H1 (cell line): ENCODE measurements around the gene CACNA1G. TPM values are rescaled to one million over a fixed set of nuclear protein-coding genes. Genes with fewer than 3 reads are reported as not detected.

Experiments
- CTCF ChIA-PET: fragments of 300-600 bp; sonication (Branson Sonifier 250); formaldehyde crosslinking; loops from one replicate; lab custom pipeline; 2021; ENCODE audit not compliant: partially characterized antibody; lab: Charles Lee
- POLR2A ChIA-PET: fragments of 300-600 bp; sonication (Branson Sonifier 250); formaldehyde crosslinking; loops from one replicate; lab custom pipeline; 2021; ENCODE audit warnings: inconsistent platforms; ENCODE audit not compliant: partially characterized antibody; lab: Charles Lee
- DNase-seq, 2 experiments: peaks; one replicate each; pipeline versions ENCODE4 v3.0.0 to v3.0.0-alpha.2; 2010 to 2022; ENCODE audit warnings: low spot score in 2 of 2, low read depth in 1 of 2, mixed read lengths in 1 of 2
- FAIRE-seq: peaks from 2 replicates; lab custom pipeline; 2011; peaks lifted over from hg19 to GRCh38; lab: Jason Lieb, UNC
- H2AFZ ChIP-seq: 2 replicates; pipeline ENCODE4 v1.8.1; 2012; ENCODE audit warnings: low read length, inconsistent platforms
- H2AK5ac ChIP-seq: 2 replicates; pipeline ENCODE4 v1.6.1; 2013; ENCODE audit warnings: low read depth, low read length
- H2BK120ac ChIP-seq: replicated peaks from 2 replicates; pipeline ENCODE3; 2013; ENCODE audit warnings: low read depth, low read length, inconsistent platforms
- H2BK12ac ChIP-seq: 2 replicates; pipeline ENCODE4 v1.6.1; 2013; ENCODE audit warnings: low read depth, low read length
- H2BK15ac ChIP-seq: 2 replicates; pipeline ENCODE4 v1.6.1; 2013; ENCODE audit warnings: low read length
- H2BK20ac ChIP-seq: 2 replicates; pipeline ENCODE4 v1.6.1; 2013; ENCODE audit warnings: low read length
- H2BK5ac ChIP-seq: 2 replicates; pipeline ENCODE4 v1.6.1; 2013; ENCODE audit warnings: low read depth, low read length
- H3K14ac ChIP-seq: 2 replicates; pipeline ENCODE4 v1.6.1; 2013; ENCODE audit warnings: inconsistent platforms; ENCODE audit not compliant: insufficient read length
- H3K18ac ChIP-seq: 2 replicates; pipeline ENCODE4 v1.6.1; 2013; ENCODE audit warnings: low read length; ENCODE audit errors: extremely low read depth
- H3K23ac ChIP-seq: 2 replicates; pipeline ENCODE4 v1.6.1; 2013; ENCODE audit warnings: inconsistent platforms; ENCODE audit not compliant: insufficient read length
- H3K23me2 ChIP-seq: 2 replicates; pipeline ENCODE4 v1.6.1; 2013; ENCODE audit warnings: low read depth, low read length
- H3K27ac ChIP-seq: 2 replicates; pipeline ENCODE4 v1.6.1; 2011; ENCODE audit warnings: low read depth, low read length, inconsistent platforms
- H3K27me3 ChIP-seq, 4 experiments: replicated peaks in 1 of 4; 1 replicate in 1 of 4; 2 replicates in 3 of 4; pipeline versions ENCODE4 v1.6.1 to v1.8.1; 2011 to 2013; ENCODE audit warnings: low read length in 3 of 4, mild to moderate bottlenecking in 3 of 4, inconsistent platforms in 2 of 4, mixed read lengths in 2 of 4, moderate library complexity in 1 of 4; ENCODE audit not compliant: control insufficient read depth in 3 of 4, insufficient read depth in 3 of 4; ENCODE audit errors: extremely low read depth in 1 of 4
- H3K36me3 ChIP-seq, 4 experiments: 2 replicates each; pipeline versions ENCODE4 v1.6.1 to v1.8.1; 2011 to 2013; ENCODE audit warnings: mild to moderate bottlenecking in 4 of 4, low read length in 3 of 4, moderate library complexity in 2 of 4, control low read depth in 1 of 4, inconsistent platforms in 1 of 4; ENCODE audit not compliant: insufficient read depth in 4 of 4, control insufficient read depth in 2 of 4
- H3K4ac ChIP-seq: replicated peaks from 2 replicates; pipeline ENCODE3; 2013; ENCODE audit warnings: low read length, low read depth, mixed read lengths, inconsistent platforms; ENCODE audit not compliant: insufficient read length
- H3K4me1 ChIP-seq, 4 experiments: replicated peaks in 1 of 4; 1 replicate in 1 of 4; 2 replicates in 3 of 4; pipeline versions ENCODE4 v1.6.1 to v1.8.1; 2011 to 2013; ENCODE audit warnings: low read length in 3 of 4, inconsistent platforms in 2 of 4, mixed read lengths in 1 of 4; ENCODE audit not compliant: insufficient read depth in 4 of 4, control insufficient read depth in 3 of 4
- H3K4me2 ChIP-seq, 2 experiments: 2 replicates each; pipeline versions ENCODE4 v1.6.1 to v1.8.1; 2011 to 2013; ENCODE audit warnings: low read depth in 2 of 2, low read length in 2 of 2, control low read depth in 1 of 2, inconsistent platforms in 1 of 2, mild to moderate bottlenecking in 1 of 2; ENCODE audit not compliant: insufficient read depth in 1 of 2
- H3K4me3 ChIP-seq, 4 experiments: fragments of 200-600, 300-600 bp in 1 of 4; sonication (generic), shearing (Covaris generic), sonication (Bioruptor Twin) in 1 of 4; 2 replicates each; pipeline versions ENCODE4 v1.5.1 to v1.8.1; 2011 to 2016; ENCODE audit warnings: low read length in 4 of 4, low read depth in 3 of 4, control low read depth in 2 of 4, inconsistent platforms in 2 of 4, mild to moderate bottlenecking in 2 of 4, mixed read lengths in 1 of 4, moderate library complexity in 1 of 4; ENCODE audit not compliant: insufficient read depth in 2 of 4; ENCODE audit errors: extremely low read depth in 1 of 4
- H3K56ac ChIP-seq: replicated peaks from 2 replicates; pipeline ENCODE3; 2013; ENCODE audit warnings: low read depth, mild to moderate bottlenecking, mixed read lengths, low read length, inconsistent platforms; ENCODE audit not compliant: insufficient read length
- H3K79me1 ChIP-seq: 2 replicates; pipeline ENCODE4 v1.6.1; 2013; ENCODE audit warnings: low read depth, low read length, control low read depth
- H3K79me2 ChIP-seq, 2 experiments: 2 replicates each; pipeline versions ENCODE4 v1.6.1 to v1.8.1; 2012 to 2013; ENCODE audit warnings: low read length in 2 of 2, mild to moderate bottlenecking in 2 of 2, inconsistent platforms in 1 of 2; ENCODE audit not compliant: insufficient read depth in 2 of 2, control insufficient read depth in 1 of 2
- H3K9ac ChIP-seq, 4 experiments: replicated peaks in 1 of 4; 1 replicate in 1 of 4; 2 replicates in 3 of 4; pipeline versions ENCODE4 v1.6.1 to v1.8.1; 2011 to 2013; ENCODE audit warnings: low read depth in 3 of 4, low read length in 3 of 4, control low read depth in 2 of 4, mild to moderate bottlenecking in 2 of 4, moderate library complexity in 2 of 4, inconsistent platforms in 1 of 4; ENCODE audit errors: extremely low read depth in 1 of 4
- H3K9me3 ChIP-seq, 2 experiments: 2 replicates each; pipeline versions ENCODE4 v1.6.1 to v1.8.1; 2012 to 2013; ENCODE audit warnings: mild to moderate bottlenecking in 2 of 2, moderate library complexity in 2 of 2, control low read depth in 1 of 2, inconsistent platforms in 1 of 2, low read depth in 1 of 2, low read length in 1 of 2, mixed read lengths in 1 of 2; ENCODE audit not compliant: insufficient read depth in 2 of 2
- H4K20me1 ChIP-seq, 2 experiments: replicated peaks in 1 of 2; 2 replicates each; pipeline versions ENCODE3 to v1.8.1; 2011 to 2013; ENCODE audit warnings: inconsistent platforms in 2 of 2, low read length in 2 of 2, mild to moderate bottlenecking in 1 of 2; ENCODE audit not compliant: insufficient read depth in 2 of 2, control insufficient read depth in 1 of 2
- H4K5ac ChIP-seq: 2 replicates; pipeline ENCODE4 v1.6.1; 2013; ENCODE audit warnings: low read length, low read depth, mixed read lengths, inconsistent platforms; ENCODE audit not compliant: insufficient read length
- H4K8ac ChIP-seq: 2 replicates; pipeline ENCODE4 v1.8.0; 2013; ENCODE audit warnings: mild to moderate bottlenecking, moderate library complexity, low read length, inconsistent platforms; ENCODE audit not compliant: insufficient read depth; ENCODE audit errors: extremely low read depth
- H4K91ac ChIP-seq: replicated peaks from 2 replicates; pipeline ENCODE3; 2013; ENCODE audit warnings: low read length, mixed read lengths, inconsistent platforms; ENCODE audit not compliant: insufficient read length
- CBX8 ChIP-seq: fragments of 300-800, 300-1000 bp; sonication (generic); IDR thresholded peaks from 2 replicates; pipeline ENCODE4 v1.7.1; 2016; ENCODE audit warnings: low read depth, low read length, borderline replicate concordance
- CTBP2 ChIP-seq: IDR thresholded peaks from 2 replicates; pipeline ENCODE4 v1.7.0; 2011; ENCODE audit warnings: borderline replicate concordance, mild to moderate bottlenecking, moderate library complexity, mixed read lengths, low read length; ENCODE audit not compliant: insufficient read depth, insufficient read length
- E2F6 ChIP-seq: IDR thresholded peaks from 2 replicates; pipeline ENCODE4 v1.6.1; 2012; ENCODE audit warnings: inconsistent platforms
- EGR1 ChIP-seq: IDR thresholded peaks from 2 replicates; pipeline ENCODE4 v1.6.1; 2011; ENCODE audit warnings: low read depth, low read length, borderline replicate concordance
- FOSL1 ChIP-seq: IDR thresholded peaks from 2 replicates; pipeline ENCODE4 v1.6.1; 2011; ENCODE audit warnings: mild to moderate bottlenecking, low read depth, low read length, moderate library complexity; ENCODE audit not compliant: insufficient read depth
- GABPA ChIP-seq: IDR thresholded peaks from 2 replicates; pipeline ENCODE4 v1.6.1; 2011; ENCODE audit warnings: mild to moderate bottlenecking, low read length, moderate library complexity, borderline replicate concordance; ENCODE audit not compliant: insufficient read depth
- KDM4A ChIP-seq: IDR thresholded peaks from one replicate; pipeline ENCODE4 v1.7.1; 2012; ENCODE audit warnings: low read depth, mild to moderate bottlenecking, moderate library complexity, low read length, inconsistent platforms; ENCODE audit not compliant: severe bottlenecking
- MAX ChIP-seq: IDR thresholded peaks from 2 replicates; pipeline ENCODE4 v1.6.1; 2012; ENCODE audit warnings: inconsistent platforms
- POLR2A ChIP-seq, 2 experiments: IDR thresholded peaks; 1 replicate in 1 of 2; 2 replicates in 1 of 2; pipeline ENCODE4 v1.6.1; 2011; ENCODE audit warnings: low read depth in 2 of 2, low read length in 2 of 2, mild to moderate bottlenecking in 2 of 2; ENCODE audit errors: control extremely low read depth in 1 of 2
- SAP30 ChIP-seq: fragments of 300-600 bp; sonication (generic); IDR thresholded peaks from 2 replicates; pipeline ENCODE4 v1.7.1; 2012; ENCODE audit warnings: low read length, moderate library complexity, mild to moderate bottlenecking, inconsistent platforms; ENCODE audit not compliant: insufficient read depth, insufficient replicate concordance
- SP1 ChIP-seq: IDR thresholded peaks from 2 replicates; pipeline ENCODE4 v1.6.1; 2011; ENCODE audit warnings: low read depth, low read length
- SUZ12 ChIP-seq: fragments of 200-600 bp; sonication (generic); IDR thresholded peaks from 2 replicates; pipeline ENCODE4 v1.6.1; 2012; ENCODE audit warnings: mild to moderate bottlenecking, inconsistent platforms, low read length, moderate library complexity, mixed read lengths
- WGBS, 2 experiments: shearing (Covaris generic) in 1 of 2; methylation state at CpG; one replicate each; pipeline versions ENCODE4 v1.1.6 to v1.1.7; 2013 to 2015; ENCODE audit warnings: low lambda C conversion rate in 2 of 2, mixed read lengths in 2 of 2, inconsistent platforms in 1 of 2, low coverage in 1 of 2, missing lambda C conversion rate in 1 of 2; ENCODE audit not compliant: insufficient replicate concordance in 2 of 2, insufficient coverage in 1 of 2, insufficient read length in 1 of 2; ENCODE audit errors: extremely low coverage in 1 of 2, missing lambda C conversion rate in 1 of 2; 5-methylcytosine and 5-hydroxymethylcytosine counted together
- polyA plus RNA-seq, 7 experiments: library from polyadenylated mRNA; depleted of rRNA in 3 of 7; stranded (reverse) in 5 of 7; unstranded in 2 of 7; fragments of >200 nt in 5 of 7; fragments of 200-250 nt in 2 of 7; gene quantifications; 1 replicate in 5 of 7; 2 replicates in 1 of 7; 4 replicates in 1 of 7; pipeline versions ENCODE4 v1.2.1 to v1.2.3, GENCODE V29; 2011 to 2013; ENCODE audit warnings: missing spikeins in 2 of 7, mixed read lengths in 2 of 7
- total RNA-seq: library from RNA; stranded (reverse); fragmentation: NEBNext Ultra II Directional; extraction: Animal tissue kit (Norgen Biotek cat#: 25700); gene quantifications from 2 replicates; pipeline ENCODE4 v1.2.1, GENCODE V29; 2021

CACNA1G gene
- total and polyA plus RNA-seq, 2 of the 8 experiments (the other 6 are each of a cell fraction or from before 2014, with no cell fraction given), result 2.9 to 4.9 TPM

GRCh38 chr17:50569592-50569991 lies 9.1 kb downstream of the CACNA1G start:
- peaks cover 2 to 23% (median 20%) of the 10 kb centered on the region in 4 experiments for H3K27me3 ChIP-seq
- H3K4me3 ChIP-seq, result no peak overlapping the region
- H3K56ac ChIP-seq, result no peak overlapping the region
- no peak for TF ChIP-seq CTBP2
- TF ChIP-seq POLR2A (IDR thresholded peaks at IDR 0.05; ENCODE audit: control extremely low read depth in 1 of 2, low read depth in 2 of 2, low read length in 2 of 2), result no peak
- no peak for TF ChIP-seq SAP30
- no peak for TF ChIP-seq SP1
- TF ChIP-seq FOSL1, result no peak
- TF ChIP-seq GABPA, result no peak
- no peak for TF ChIP-seq CBX8
- TF ChIP-seq MAX, result no peak
- TF ChIP-seq SUZ12, result no peak
- TF ChIP-seq KDM4A, result no peak
- no peak for TF ChIP-seq E2F6
- TF ChIP-seq EGR1, result no peak
- peaks cover 3% of the 10 kb centered on the region; the same call in 1 of the 2 replicates for H3K23me2 ChIP-seq
- peaks cover 4% of the 10 kb centered on the region in 2 experiments for H4K20me1 ChIP-seq
- FAIRE-seq (no peak), DNase-seq (no peak)
- no peak overlapping the region for H2BK5ac ChIP-seq
- H4K91ac ChIP-seq, result no peak overlapping the region
- CTCF ChIA-PET, result interaction anchor here (0.6 to 3.4 kb wide), 9 partner anchors 8 to 844 kb away, joined by 3 to 17 read pairs (median 7); no protein-coding TSS in a partner anchor
- H3K4me1 ChIP-seq, result peaks cover 0 to 14% (median 9%) of the 10 kb centered on the region in 4 experiments; a peak in 6 of 7 replicates
- no peak overlapping the region for H3K14ac ChIP-seq
- no peak overlapping the region for H3K23ac ChIP-seq
- no peaks in the 10 kb centered on the region for H3K36me3 ChIP-seq
- no peak overlapping the region for H2BK20ac ChIP-seq
- H4K5ac ChIP-seq, result no peak overlapping the region
- H3K4me2 ChIP-seq, result no peak overlapping the region
- H3K79me1 ChIP-seq, result no peaks in the 10 kb centered on the region
- H2BK120ac ChIP-seq, result no peak overlapping the region
- H2BK15ac ChIP-seq, result no peak overlapping the region
- no peak overlapping the region for H2AFZ ChIP-seq
- H3K9ac ChIP-seq, result no peak overlapping the region
- H3K4ac ChIP-seq, result no peak overlapping the region
- no peaks in the 10 kb centered on the region for H3K79me2 ChIP-seq
- H3K9me3 ChIP-seq, result no peaks in the 10 kb centered on the region
- 81% methylated on average over 7 of the region's 7 CpGs; no CpG with 5 or more reads in 1 of the 2 experiments for WGBS, 2 experiments
- POLR2A ChIA-PET, result interaction anchor here (0.8 to 1.2 kb wide), 2 partner anchors 13 to 149 kb away, joined by 3 to 4 read pairs; no protein-coding TSS in a partner anchor
- H3K18ac ChIP-seq, result no peak overlapping the region
- no peak overlapping the region for H2AK5ac ChIP-seq
- H4K8ac ChIP-seq, result no peak overlapping the region
- no peak overlapping the region for H2BK12ac ChIP-seq
- no peak overlapping the region for H3K27ac ChIP-seq
